Activated naive CD8-positive, alpha-beta T cell treated with anti-CD3 and anti-CD28 coated beads, Interleukin-2, amount 50 U/mL, for 24 hours (primary cell): Measurements from ENCODE around the gene ADD2.
"Not testable (repeated sequence)": the region's sequence is repeated elsewhere in the genome, so short reads cannot be mapped to it uniquely, and the experiment has no call there.

ENCODE experiments used
- ATAC-seq: fragments of 150-1000 bp; cut with Tn5 transposase; one replicate; pipeline ENCODE4 v1.10.0; 2021
- DNase-seq: peaks from one replicate; pipeline ENCODE4 v3.0.0; 2021
- H3K27ac Mint-ChIP-seq: one replicate; pipeline ENCODE4 v1.8.0; 2021; ENCODE audit warnings: mild to moderate bottlenecking, mixed read lengths
- H3K27me3 Mint-ChIP-seq: one replicate; pipeline ENCODE4 v1.8.0; 2021; ENCODE audit warnings: mixed read lengths
- H3K36me3 Mint-ChIP-seq: one replicate; pipeline ENCODE4 v1.8.0; 2021; ENCODE audit warnings: low read depth, mixed read lengths
- H3K4me1 Mint-ChIP-seq: one replicate; pipeline ENCODE4 v1.8.0; 2021; ENCODE audit warnings: mixed read lengths
- H3K4me3 Mint-ChIP-seq: one replicate; pipeline ENCODE4 v1.8.0; 2021; ENCODE audit warnings: mild to moderate bottlenecking, moderate library complexity, mixed read lengths
- H3K9me3 Mint-ChIP-seq: one replicate; pipeline ENCODE4 v1.8.0; 2021; ENCODE audit warnings: mixed read lengths

Gene ADD2

GRCh38 chr2:70767699-70768589 lies at the start of gene ADD2:
ADD2 (minus strand) TSS chr2:70768200; CDS start chr2:70706408, 61,792 bp downstream.
- DNase-seq (peak; percentile 56), ATAC-seq (peak; percentile 77)
- Mint-ChIP-seq H3K4me1 (peaks cover 13% of the 10 kb centered on the region), H3K36me3 (no peaks in the 10 kb centered on the region), H3K4me3 (peak within 1 kb of the TSS; percentile 81), H3K9me3 (no peaks in the 10 kb centered on the region), H3K27ac (peak within 1 kb of the TSS; percentile 71), H3K27me3 (peaks cover 33% of the 10 kb centered on the region)

- no peak overlapping the region for H3K4me3 Mint-ChIP-seq
- ATAC-seq (no peak), DNase-seq (no peak)
- H3K36me3 Mint-ChIP-seq = no peaks in the 10 kb centered on the region
- H3K4me1 Mint-ChIP-seq = no peaks in the 10 kb centered on the region
- no peaks in the 10 kb centered on the region for H3K9me3 Mint-ChIP-seq
- no peak overlapping the region for H3K27ac Mint-ChIP-seq
- H3K27me3 Mint-ChIP-seq = peaks cover 5% of the 10 kb centered on the region
Measured at GRCh38 chr2:70817284-70817954, 49.4 kb upstream of the ADD2 start.

GRCh38 chr2:70816726-70817125 lies 48.7 kb upstream of the ADD2 start:
- peaks cover 5% of the 10 kb centered on the region for H3K27me3 Mint-ChIP-seq
- no peak for DNase-seq
- ATAC-seq = no peak
- no peaks in the 10 kb centered on the region for H3K36me3 Mint-ChIP-seq
- H3K9me3 Mint-ChIP-seq = no peaks in the 10 kb centered on the region
- H3K4me1 Mint-ChIP-seq = no peaks in the 10 kb centered on the region
- H3K27ac Mint-ChIP-seq = no peak overlapping the region
- H3K4me3 Mint-ChIP-seq = no peak overlapping the region

GRCh38 chr2:70808983-70809958 lies 41.3 kb upstream of the ADD2 start:
- Mint-ChIP-seq H3K27ac (no peak overlapping the region), H3K36me3 (no peaks in the 10 kb centered on the region), H3K9me3 (no peaks in the 10 kb centered on the region), H3K4me1 (no peaks in the 10 kb centered on the region), H3K27me3 (no peaks in the 10 kb centered on the region), H3K4me3 (no peak overlapping the region)
- peak; percentile 15 for ATAC-seq
- DNase-seq = no peak

- H3K27me3 Mint-ChIP-seq = no peaks in the 10 kb centered on the region
- H3K36me3 Mint-ChIP-seq = no peaks in the 10 kb centered on the region
- no peaks in the 10 kb centered on the region for H3K9me3 Mint-ChIP-seq
- no peak overlapping the region for H3K4me3 Mint-ChIP-seq
- H3K4me1 Mint-ChIP-seq = no peaks in the 10 kb centered on the region
- DNase-seq = no peak
- no peak overlapping the region for H3K27ac Mint-ChIP-seq
- ATAC-seq = no peak
Measured at GRCh38 chr2:70807828-70808118, 39.8 kb upstream of the ADD2 start.

GRCh38 chr2:70807102-70807827 lies 39.3 kb upstream of the ADD2 start:
- no peak for DNase-seq
- Mint-ChIP-seq H3K9me3 (no peaks in the 10 kb centered on the region), H3K27me3 (no peaks in the 10 kb centered on the region), H3K4me3 (no peak overlapping the region), H3K27ac (no peak overlapping the region), H3K4me1 (no peaks in the 10 kb centered on the region), H3K36me3 (no peaks in the 10 kb centered on the region)
- ATAC-seq = no peak

GRCh38 chr2:70806620-70807019 lies 38.6 kb upstream of the ADD2 start:
- ATAC-seq (no peak), DNase-seq (no peak)
- Mint-ChIP-seq H3K9me3 (no peaks in the 10 kb centered on the region), H3K27me3 (no peaks in the 10 kb centered on the region), H3K36me3 (no peaks in the 10 kb centered on the region), H3K27ac (no peak overlapping the region), H3K4me1 (no peaks in the 10 kb centered on the region), H3K4me3 (no peak overlapping the region)

- H3K9me3 Mint-ChIP-seq = no peaks in the 10 kb centered on the region
- H3K27ac Mint-ChIP-seq = no peak overlapping the region
- H3K27me3 Mint-ChIP-seq = no peaks in the 10 kb centered on the region
- DNase-seq = no peak
- H3K4me3 Mint-ChIP-seq = no peak overlapping the region
- no peak for ATAC-seq
- no peaks in the 10 kb centered on the region for H3K36me3 Mint-ChIP-seq
- H3K4me1 Mint-ChIP-seq = no peaks in the 10 kb centered on the region
Measured at GRCh38 chr2:70806013-70806412, 38.0 kb upstream of the ADD2 start.

GRCh38 chr2:70801607-70802263 lies 33.7 kb upstream of the ADD2 start:
- ATAC-seq (no peak), DNase-seq (no peak)
- Mint-ChIP-seq H3K27me3 (no peaks in the 10 kb centered on the region), H3K4me1 (no peaks in the 10 kb centered on the region), H3K36me3 (no peaks in the 10 kb centered on the region), H3K4me3 (no peak overlapping the region), H3K9me3 (no peaks in the 10 kb centered on the region), H3K27ac (no peak overlapping the region)

- H3K27ac Mint-ChIP-seq = no peak overlapping the region
- no peak for ATAC-seq
- H3K4me3 Mint-ChIP-seq = no peak overlapping the region
- H3K9me3 Mint-ChIP-seq = no peaks in the 10 kb centered on the region
- H3K4me1 Mint-ChIP-seq = peaks cover 6% of the 10 kb centered on the region
- no peaks in the 10 kb centered on the region for H3K27me3 Mint-ChIP-seq
- H3K36me3 Mint-ChIP-seq = no peaks in the 10 kb centered on the region
- DNase-seq = no peak
Measured at GRCh38 chr2:70799706-70800105, 31.7 kb upstream of the ADD2 start.

- not testable (repeated sequence) for H3K27ac Mint-ChIP-seq, H3K36me3 Mint-ChIP-seq, H3K4me1 Mint-ChIP-seq, H3K9me3 Mint-ChIP-seq, DNase-seq, H3K27me3 Mint-ChIP-seq, H3K4me3 Mint-ChIP-seq, ATAC-seq
Measured at GRCh38 chr2:70797996-70798395, 30.0 kb upstream of the ADD2 start.

GRCh38 chr2:70797506-70797905 lies 29.5 kb upstream of the ADD2 start:
- Mint-ChIP-seq H3K27me3 (peaks cover 7% of the 10 kb centered on the region), H3K36me3 (no peaks in the 10 kb centered on the region), H3K27ac (no peak overlapping the region), H3K4me3 (no peak overlapping the region), H3K9me3 (no peaks in the 10 kb centered on the region), H3K4me1 (peaks cover 8% of the 10 kb centered on the region)
- ATAC-seq = no peak
- DNase-seq = no peak

- DNase-seq (no peak), ATAC-seq (no peak)
- Mint-ChIP-seq H3K9me3 (no peaks in the 10 kb centered on the region), H3K4me1 (peaks cover 9% of the 10 kb centered on the region), H3K27me3 (peaks cover 16% of the 10 kb centered on the region), H3K36me3 (no peaks in the 10 kb centered on the region), H3K4me3 (no peak overlapping the region), H3K27ac (no peak overlapping the region)
Measured at GRCh38 chr2:70796262-70796661, 28.3 kb upstream of the ADD2 start.
